ENCODE measurements around the gene CTXN1.

CTXN1 gene

GRCh38 chr19:7953576-7953975, 27.6 kb upstream of the CTXN1 start:
- Histone ChIP-seq H3K27me3 (ENCODE audit: low read length) (no peaks in the 10 kb centered on the region), H2AFZ (ENCODE audit: low read depth, low read length, severe bottlenecking) (no peak overlapping the region), H3K9ac (ENCODE audit: low read length) (no peak overlapping the region), H3K36me3 (ENCODE audit: low read length) (no peaks in the 10 kb centered on the region), H3K9me3 (ENCODE audit: insufficient read depth, low read length) (no peaks in the 10 kb centered on the region), H3F3A (ENCODE audit: insufficient read depth) (no peaks in the 10 kb centered on the region), H3K9me2 (replicated peaks; ENCODE audit: insufficient read depth, low read length) (no peaks in the 10 kb centered on the region), H3K4me2 (ENCODE audit: low read depth, low read length, poor library complexity, severe bottlenecking) (no peak overlapping the region), H4K20me1 (ENCODE audit: low read depth, low read length) (peaks cover 2% of the 10 kb centered on the region; the same call in 1 of the 2 replicates), H3K4me3 (ENCODE audit: insufficient read depth, low read length, poor library complexity, severe bottlenecking) (no peak overlapping the region), H3K79me2 (ENCODE audit: insufficient read depth, low read length) (no peaks in the 10 kb centered on the region), H3K27ac (ENCODE audit: low read depth, low read length) (no peak overlapping the region)
- TF ChIP-seq EZH2phosphoT487 (conservative IDR thresholded peaks at IDR 0.05; ENCODE audit: low read length): no peak
- TF ChIP-seq CTCF (IDR thresholded peaks at IDR 0.05; ENCODE audit: insufficient read depth, low read length, poor library complexity, severe bottlenecking): no peak

GRCh38 chr19:7953060-7953459, 27.1 kb upstream of the CTXN1 start:
- Histone ChIP-seq H3K4me2 (ENCODE audit: low read depth, low read length, poor library complexity, severe bottlenecking) (no peak overlapping the region), H3K4me3 (ENCODE audit: insufficient read depth, low read length, poor library complexity, severe bottlenecking) (no peak overlapping the region), H3F3A (ENCODE audit: insufficient read depth) (no peaks in the 10 kb centered on the region), H3K79me2 (ENCODE audit: insufficient read depth, low read length) (no peaks in the 10 kb centered on the region), H3K9me3 (ENCODE audit: insufficient read depth, low read length) (no peaks in the 10 kb centered on the region), H4K20me1 (ENCODE audit: low read depth, low read length) (no peaks in the 10 kb centered on the region), H2AFZ (ENCODE audit: low read depth, low read length, severe bottlenecking) (no peak overlapping the region), H3K27ac (ENCODE audit: low read depth, low read length) (no peak overlapping the region), H3K36me3 (ENCODE audit: low read length) (no peaks in the 10 kb centered on the region), H3K27me3 (ENCODE audit: low read length) (no peaks in the 10 kb centered on the region), H3K9ac (ENCODE audit: low read length) (no peak overlapping the region), H3K9me2 (replicated peaks; ENCODE audit: insufficient read depth, low read length) (no peaks in the 10 kb centered on the region)
- TF ChIP-seq CTCF (IDR thresholded peaks at IDR 0.05; ENCODE audit: insufficient read depth, low read length, poor library complexity, severe bottlenecking) (no peak), EZH2phosphoT487 (conservative IDR thresholded peaks at IDR 0.05; ENCODE audit: low read length) (no peak)

- H4K20me1 ChIP-seq (ENCODE audit: low read depth, low read length): no peaks in the 10 kb centered on the region
- H3K27me3 ChIP-seq (ENCODE audit: low read length): no peaks in the 10 kb centered on the region
- H3K9ac ChIP-seq (ENCODE audit: low read length): no peak overlapping the region
- no peaks in the 10 kb centered on the region for H3K36me3 ChIP-seq (ENCODE audit: low read length)
- peaks cover 10% of the 10 kb centered on the region; the same call in 1 of the 2 replicates for H3K79me2 ChIP-seq (ENCODE audit: insufficient read depth, low read length)
- 0 out of 2 replicates have a peak, but pooled peaks cover 3% of the 10 kb centered on the region for H3F3A ChIP-seq (ENCODE audit: insufficient read depth)
- no peak overlapping the region for H3K27ac ChIP-seq (ENCODE audit: low read depth, low read length)
- no peak overlapping the region for H2AFZ ChIP-seq (ENCODE audit: low read depth, low read length, severe bottlenecking)
- no peaks in the 10 kb centered on the region for H3K9me3 ChIP-seq (ENCODE audit: insufficient read depth, low read length)
- H3K4me2 ChIP-seq (ENCODE audit: low read depth, low read length, poor library complexity, severe bottlenecking): no peak overlapping the region
- no peak overlapping the region for H3K4me3 ChIP-seq (ENCODE audit: insufficient read depth, low read length, poor library complexity, severe bottlenecking)
- no peak for TF ChIP-seq EZH2phosphoT487 (conservative IDR thresholded peaks at IDR 0.05; ENCODE audit: low read length)
- no peak for TF ChIP-seq CTCF (IDR thresholded peaks at IDR 0.05; ENCODE audit: insufficient read depth, low read length, poor library complexity, severe bottlenecking)
- H3K9me2 ChIP-seq (replicated peaks; ENCODE audit: insufficient read depth, low read length): no peaks in the 10 kb centered on the region
Measured at GRCh38 chr19:7947939-7948338, 22.0 kb upstream of the CTXN1 start.
